Tibial artery (tissue), 4 donors: ENCODE measurements around the gene BGN.

ENCODE experiments used
- DNase-seq, 2 donors: peaks; one replicate each; pipeline ENCODE4 v3.0.0-alpha.2; 2019
- H3K27ac ChIP-seq, 2 donors: fragments of 200-600 bp; sonication (generic) in 1 of 2; 1 replicate in 1 of 2; 2 replicates in 1 of 2; pipeline ENCODE4 v1.5.1; 2018 to 2019; ENCODE audit warnings: mild to moderate bottlenecking in 1 of 2
- H3K27me3 ChIP-seq, 2 donors: fragments of 200-600 bp; sonication (generic) in 1 of 2; one replicate each; pipeline versions ENCODE4 v1.5.1 to v1.6.0; 2016 to 2019
- H3K36me3 ChIP-seq, 3 donors: fragments of 200-600 bp; sonication (generic) in 2 of 3; one replicate each; pipeline ENCODE4 v1.5.1; 2016 to 2019; ENCODE audit warnings: mild to moderate bottlenecking in 2 of 3
- H3K4me1 ChIP-seq, 4 donors: fragments of 200-600 bp; sonication (generic) in 2 of 4; 1 replicate in 3 of 4; 2 replicates in 1 of 4; pipeline ENCODE4 v1.5.1; 2016 to 2019
- H3K4me3 ChIP-seq, 2 donors: fragments of 200-600 bp; sonication (generic) in 1 of 2; 1 replicate in 1 of 2; 2 replicates in 1 of 2; pipeline ENCODE4 v1.5.1; 2018 to 2019; ENCODE audit warnings: mild to moderate bottlenecking in 2 of 2
- H3K9me3 ChIP-seq, 3 donors: fragments of 200-600 bp; sonication (generic) in 1 of 3; one replicate each; pipeline ENCODE4 v1.5.1; 2016 to 2019
- intact Hi-C: fragments of 100-400 bp; cut with DNase I; formaldehyde crosslinking; loops from one replicate; pipeline ENCODE4 v1.15.0; 2023; ENCODE audit warnings: low total_unique reads
- TF ChIP-seq, protein P1 (sequence below), 2 experiments: fragments of 200-600 bp in 1 of 2; fragments of 450-650 bp in 1 of 2; IDR thresholded peaks; one replicate each; pipeline ENCODE4 v1.5.1; 2017 to 2019; ENCODE audit warnings: antibody characterized with exemption in 2 of 2, mild to moderate bottlenecking in 1 of 2, moderate library complexity in 1 of 2

BGN gene

DNA sequence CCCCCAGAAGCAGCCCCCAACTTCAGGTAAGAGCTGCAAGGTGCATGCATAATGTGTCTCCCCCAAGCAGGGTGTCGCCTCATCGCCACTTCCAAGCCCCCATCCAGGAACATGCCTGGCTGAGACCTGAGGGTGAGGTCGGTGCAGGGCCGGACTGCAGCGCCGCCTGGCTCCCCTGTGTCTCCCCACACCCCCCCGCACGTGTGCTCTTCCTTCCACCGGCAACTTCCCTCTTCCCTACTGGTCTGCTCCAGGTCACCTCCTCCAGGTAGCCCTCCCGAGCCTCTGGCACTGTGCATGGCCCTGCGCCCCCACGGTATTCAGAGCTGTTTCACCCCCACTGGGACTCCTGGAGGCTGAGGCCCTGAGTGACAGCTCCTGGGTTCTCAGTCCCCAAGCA lies 2.2 kb upstream of the BGN start:
- Histone ChIP-seq H3K9me3 (no peaks in the 10 kb centered on the region), H3K4me3 (no peak overlapping the region), H3K27me3 (no peaks in the 10 kb centered on the region), H3K36me3 (no peaks in the 10 kb centered on the region), H3K4me1 (peaks cover 8 to 64% (median 44%) of the 10 kb centered on the region in 4 donors), H3K27ac (peak overlapping the region in 1 of 2 donors; percentile 93)
- intact Hi-C loops = no loop called here
- DNase-seq = no peak
- TF ChIP-seq, protein P1, sequence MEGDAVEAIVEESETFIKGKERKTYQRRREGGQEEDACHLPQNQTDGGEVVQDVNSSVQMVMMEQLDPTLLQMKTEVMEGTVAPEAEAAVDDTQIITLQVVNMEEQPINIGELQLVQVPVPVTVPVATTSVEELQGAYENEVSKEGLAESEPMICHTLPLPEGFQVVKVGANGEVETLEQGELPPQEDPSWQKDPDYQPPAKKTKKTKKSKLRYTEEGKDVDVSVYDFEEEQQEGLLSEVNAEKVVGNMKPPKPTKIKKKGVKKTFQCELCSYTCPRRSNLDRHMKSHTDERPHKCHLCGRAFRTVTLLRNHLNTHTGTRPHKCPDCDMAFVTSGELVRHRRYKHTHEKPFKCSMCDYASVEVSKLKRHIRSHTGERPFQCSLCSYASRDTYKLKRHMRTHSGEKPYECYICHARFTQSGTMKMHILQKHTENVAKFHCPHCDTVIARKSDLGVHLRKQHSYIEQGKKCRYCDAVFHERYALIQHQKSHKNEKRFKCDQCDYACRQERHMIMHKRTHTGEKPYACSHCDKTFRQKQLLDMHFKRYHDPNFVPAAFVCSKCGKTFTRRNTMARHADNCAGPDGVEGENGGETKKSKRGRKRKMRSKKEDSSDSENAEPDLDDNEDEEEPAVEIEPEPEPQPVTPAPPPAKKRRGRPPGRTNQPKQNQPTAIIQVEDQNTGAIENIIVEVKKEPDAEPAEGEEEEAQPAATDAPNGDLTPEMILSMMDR (IDR thresholded peaks at IDR 0.05) = no peak

DNA sequence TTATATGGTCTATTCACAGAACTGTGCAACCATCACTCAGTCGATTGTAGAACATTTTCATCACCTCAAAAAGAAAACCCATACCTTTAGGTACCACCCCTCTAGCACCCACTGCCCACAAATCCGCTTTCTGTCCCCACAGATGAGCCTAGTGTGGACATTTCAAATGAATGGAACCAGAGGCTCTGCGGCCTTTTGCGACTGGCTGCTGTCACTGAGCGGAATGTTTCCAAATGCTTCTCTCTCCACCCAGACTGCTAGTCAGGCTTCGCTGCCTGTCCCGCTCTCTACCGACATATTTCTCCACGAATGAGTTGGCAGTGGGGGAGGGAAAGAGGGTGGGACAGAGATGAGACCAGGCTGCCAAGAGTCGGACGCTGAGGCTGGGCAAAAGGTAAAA lies 1.7 kb upstream of the BGN start:
- peaks cover 7 to 64% (median 44%) of the 10 kb centered on the region in 4 donors for H3K4me1 ChIP-seq
- TF ChIP-seq, protein P1 (IDR thresholded peaks at IDR 0.05) = no peak

DNA sequence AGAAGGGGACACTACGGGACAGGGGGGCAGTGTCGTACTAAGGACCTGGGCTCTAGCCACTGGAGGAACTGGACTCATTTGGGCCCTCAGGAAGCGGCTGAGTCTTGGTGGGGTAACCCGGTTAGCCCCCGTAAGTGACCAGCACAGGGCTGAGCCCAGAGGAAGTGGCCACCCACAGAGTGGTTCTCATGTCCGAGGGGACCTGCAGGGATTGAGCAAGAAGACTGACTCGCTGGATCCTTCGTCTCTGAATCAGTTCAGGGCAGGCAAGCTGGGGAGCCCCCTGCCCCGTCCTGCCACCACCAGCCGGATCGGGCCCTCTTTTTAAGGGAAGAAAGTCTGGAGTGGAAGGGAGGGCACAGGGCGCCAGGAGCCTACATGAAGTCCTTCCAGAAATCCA lies 719 bp upstream of the BGN start:
- H3K9me3 ChIP-seq = no peaks in the 10 kb centered on the region
- H3K27me3 ChIP-seq = no peaks in the 10 kb centered on the region
- peak overlapping the region; percentile 64 to 69 for H3K4me3 ChIP-seq
- peak overlapping the region; percentile 86 to 93 for H3K27ac ChIP-seq
- no peaks in the 10 kb centered on the region for H3K36me3 ChIP-seq
- DNase-seq = peak in 1 of 2 donors; percentile 43
- TF ChIP-seq, protein P1 (IDR thresholded peaks at IDR 0.05) = no peak
- peaks cover 0 to 64% (median 43%) of the 10 kb centered on the region in 4 donors for H3K4me1 ChIP-seq
- intact Hi-C loops = no loop called here

More for the DNA sequence above, 1.7 kb upstream of the BGN start:
- intact Hi-C loops = no loop called here
- H3K27ac ChIP-seq = peak overlapping the region; percentile 86 to 93
- H3K4me3 ChIP-seq = no peak overlapping the region
- no peaks in the 10 kb centered on the region for H3K27me3 ChIP-seq
- H3K36me3 ChIP-seq = no peaks in the 10 kb centered on the region
- no peaks in the 10 kb centered on the region for H3K9me3 ChIP-seq
- no peak for DNase-seq

DNA sequence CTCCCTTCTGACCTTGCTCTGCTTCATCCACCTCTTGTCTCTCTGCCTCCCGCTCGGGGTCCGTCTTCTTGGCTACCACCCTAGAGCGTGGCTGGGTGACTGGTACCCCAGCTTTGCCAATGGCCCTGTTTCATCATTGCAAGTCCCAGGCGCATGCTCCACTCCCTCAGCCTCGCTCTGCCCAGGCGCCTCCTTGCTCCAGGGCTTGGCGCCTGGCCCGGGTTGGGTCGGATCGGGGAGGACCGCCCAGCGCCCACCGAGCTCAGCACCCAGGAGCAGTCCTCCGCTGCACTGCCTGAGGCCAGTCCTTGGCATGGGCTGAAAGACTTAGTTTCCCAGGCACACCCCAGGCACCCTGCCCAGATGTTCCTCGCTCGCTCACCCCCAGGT lies 577 bp downstream of the BGN start:
- intact Hi-C loops = no loop called here
- Histone ChIP-seq H3K4me1 (peaks cover 0 to 64% (median 42%) of the 10 kb centered on the region in 4 donors), H3K27ac (peak overlapping the region; percentile 86 to 93)

DNA sequence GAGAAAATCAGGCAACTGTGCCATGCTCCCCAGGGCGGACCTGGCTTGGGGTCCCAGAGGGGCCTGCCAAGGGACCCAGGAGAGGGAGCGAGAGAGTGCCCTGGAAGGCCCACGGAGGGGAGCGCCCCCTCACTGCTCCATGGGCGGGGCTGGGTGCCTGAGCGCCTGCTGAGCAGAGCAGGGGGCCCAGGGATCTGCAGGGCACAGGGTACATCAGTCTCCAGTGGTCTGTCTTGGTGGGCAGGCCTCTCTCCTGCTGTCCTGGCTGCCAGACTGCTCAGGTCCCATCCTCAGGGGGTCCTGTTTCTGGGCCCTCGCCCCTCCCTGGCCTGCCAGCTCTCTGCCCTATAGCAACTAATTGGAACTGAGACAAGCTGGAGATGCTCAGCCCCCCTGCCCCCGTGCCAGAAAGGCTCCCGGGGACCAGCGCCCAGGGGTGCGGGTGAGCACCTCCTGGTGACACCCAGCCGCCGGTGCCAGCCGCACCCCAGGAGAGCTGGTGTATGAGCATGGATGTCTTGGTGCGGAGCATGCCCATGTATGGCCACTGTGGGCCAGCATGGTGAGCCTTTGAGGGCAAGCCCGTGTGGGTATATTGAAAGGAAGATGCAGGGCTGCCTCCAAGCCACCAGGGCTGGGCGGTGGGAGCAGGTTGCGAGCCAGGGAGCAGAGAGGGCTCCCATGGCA lies 1.3 kb downstream of the BGN start:
- TF ChIP-seq, protein P1 (IDR thresholded peaks at IDR 0.05) = no peak
- intact Hi-C loops = no loop called here
- peaks cover 0 to 64% (median 44%) of the 10 kb centered on the region in 4 donors for H3K4me1 ChIP-seq
- no peaks in the 10 kb centered on the region for H3K36me3 ChIP-seq
- no peak for DNase-seq
- no peaks in the 10 kb centered on the region for H3K9me3 ChIP-seq
- H3K27me3 ChIP-seq = no peaks in the 10 kb centered on the region
- peak overlapping the region; percentile 64 to 69 for H3K4me3 ChIP-seq
- H3K27ac ChIP-seq = peak overlapping the region; percentile 86 to 93

More for the DNA sequence above, 577 bp downstream of the BGN start:
- no peaks in the 10 kb centered on the region for H3K27me3 ChIP-seq
- DNase-seq = peak; percentile 58 to 89
- no peaks in the 10 kb centered on the region for H3K36me3 ChIP-seq
- H3K9me3 ChIP-seq = no peaks in the 10 kb centered on the region
- H3K4me3 ChIP-seq = peak overlapping the region; percentile 64 to 69
- TF ChIP-seq, protein P1 (IDR thresholded peaks at IDR 0.05) = no peak
